Stimulated activated CD4-positive, alpha-beta T cell treated with anti-CD3 and anti-CD28 coated beads, Interleukin-12 subunit alpha, Interleukin-12 subunit beta, amount 100 ng/mL, for 24 hours (primary cell): ENCODE results near the gene MAB21L4.

Experiments used
- DNase-seq, 2 experiments: peaks; one replicate each; pipeline ENCODE4 v3.0.0-alpha.2; 2020; ENCODE audit warnings: low read depth in 2 of 2

Gene MAB21L4

GRCh38 chr2:240877460-240878340, 18.3 kb downstream of the MAB21L4 start:
- no peak for DNase-seq

DNA sequence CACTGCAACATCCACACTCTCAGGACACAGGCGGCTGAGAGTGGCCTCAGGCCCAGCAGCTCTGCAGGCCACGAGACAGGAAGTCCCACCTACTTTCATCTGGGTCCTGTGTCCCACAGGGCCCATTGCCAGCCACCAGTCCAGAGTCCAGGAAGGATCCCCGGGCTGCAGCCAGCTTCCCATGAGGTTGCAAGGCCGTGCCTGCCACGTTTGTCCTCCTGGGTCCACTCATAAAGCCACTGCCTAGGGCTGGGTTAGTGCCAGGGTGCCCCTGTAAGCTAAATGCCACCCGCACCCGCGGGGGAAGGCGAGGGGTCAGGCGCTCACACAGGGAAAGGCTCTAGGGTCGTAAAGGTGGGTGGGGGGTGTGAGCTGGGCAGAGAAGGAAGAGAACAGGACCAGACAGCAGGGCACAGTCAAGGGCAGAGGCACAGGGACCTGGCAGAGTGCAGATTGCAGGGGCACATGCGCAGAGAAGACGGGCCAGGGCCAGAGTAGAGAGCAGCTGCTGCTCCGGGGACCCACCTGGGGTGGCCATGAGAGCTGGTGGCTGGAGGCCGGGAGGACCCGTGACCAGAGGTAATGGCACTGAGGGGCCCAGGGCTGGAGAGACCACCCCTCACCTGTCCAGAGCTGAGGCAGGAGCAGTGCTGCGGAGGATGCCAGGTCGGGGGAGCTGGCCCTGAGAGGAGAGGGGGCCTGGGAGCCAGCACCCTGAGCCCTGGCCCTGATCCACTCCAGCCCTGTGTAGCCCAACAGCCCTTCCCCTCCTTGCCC, 19.3 kb downstream of the MAB21L4 start:
- DNase-seq: no peak

DNA sequence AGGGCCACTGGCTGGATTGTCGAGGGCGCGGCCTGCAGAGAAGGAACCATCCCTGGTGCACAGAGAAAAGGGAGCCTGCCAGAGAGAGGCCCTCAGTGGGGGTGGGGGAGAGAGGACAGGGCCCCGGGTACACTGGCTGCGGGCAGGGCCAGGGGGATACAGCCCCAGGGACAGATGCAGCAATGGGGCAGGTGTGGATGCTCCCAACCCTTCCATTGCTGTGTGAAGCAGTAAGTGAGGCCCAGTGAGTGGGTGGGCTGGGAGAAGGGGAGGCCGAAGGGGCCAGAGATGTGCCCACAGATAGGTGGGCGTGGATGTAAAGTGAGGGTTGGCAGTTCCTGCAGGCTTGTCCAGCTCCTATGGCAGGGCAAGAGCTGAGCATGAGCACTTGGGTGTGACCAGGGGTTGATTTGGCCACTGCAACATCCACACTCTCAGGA, 19.9 kb downstream of the MAB21L4 start:
- no peak for DNase-seq

DNA sequence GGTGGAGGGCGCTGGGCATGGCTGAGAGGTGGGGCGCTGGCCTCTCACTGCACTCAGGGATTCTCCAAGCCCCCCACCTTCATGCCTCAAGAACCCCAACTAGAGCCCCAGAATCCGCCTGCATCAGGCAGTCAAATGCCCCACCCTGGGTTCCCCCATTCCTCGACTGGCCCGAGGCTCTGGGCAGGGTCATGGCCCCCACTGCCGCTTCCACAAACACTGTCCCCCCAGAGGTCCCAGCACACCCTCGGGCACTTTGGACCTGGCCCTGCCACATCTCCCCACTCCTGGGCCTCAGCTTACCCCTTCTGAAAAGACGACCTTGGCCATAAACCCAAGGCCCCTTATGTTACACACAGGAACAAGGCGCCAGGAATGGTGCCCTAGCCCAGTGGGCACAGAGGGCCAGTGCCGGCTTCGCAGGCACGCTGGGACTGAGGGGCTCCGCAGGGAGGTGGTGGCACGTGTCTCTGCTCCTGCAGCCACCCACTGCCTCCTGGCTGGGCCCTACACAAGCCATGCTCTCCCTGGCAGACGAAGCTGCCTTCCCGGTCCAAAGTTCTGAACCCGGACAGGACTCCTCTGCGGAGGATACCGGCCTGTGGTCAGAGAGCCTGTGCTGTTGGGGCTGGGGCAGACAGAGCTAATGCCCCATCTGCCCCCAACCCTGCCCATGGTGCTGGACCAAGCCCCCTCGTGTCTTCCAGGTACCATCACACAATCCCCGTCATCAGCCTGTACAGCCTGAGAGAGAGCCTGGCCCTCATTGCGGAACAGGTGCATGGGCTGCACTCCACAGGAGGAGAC, 20.5 kb downstream of the MAB21L4 start:
- no peak for DNase-seq

DNA sequence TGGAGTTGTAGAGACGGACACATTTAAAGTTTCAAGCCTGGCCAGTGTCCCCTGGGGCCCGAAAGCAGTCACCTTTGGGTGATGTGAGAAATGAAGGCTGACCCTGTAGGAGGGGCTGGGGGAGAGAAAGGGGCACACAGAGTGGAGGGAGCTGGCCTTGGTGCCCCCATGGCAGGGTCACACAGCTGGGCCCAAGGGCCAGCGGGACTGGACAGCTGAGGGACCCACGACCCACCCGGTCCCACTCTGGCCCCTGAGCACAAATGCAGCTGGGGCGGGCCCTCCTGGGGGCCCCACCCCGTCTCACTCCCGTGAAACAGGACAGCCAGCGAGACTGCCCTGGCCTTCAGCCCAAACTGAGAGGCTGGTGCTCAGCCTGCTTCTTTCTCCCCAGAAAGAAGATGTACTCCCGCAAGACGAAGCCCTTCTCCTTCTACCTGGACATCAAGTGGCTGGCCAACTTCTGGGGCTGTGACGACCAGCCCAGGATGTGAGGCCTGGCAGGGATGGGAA, 21.2 kb downstream of the MAB21L4 start:
- DNase-seq: no peak

DNA sequence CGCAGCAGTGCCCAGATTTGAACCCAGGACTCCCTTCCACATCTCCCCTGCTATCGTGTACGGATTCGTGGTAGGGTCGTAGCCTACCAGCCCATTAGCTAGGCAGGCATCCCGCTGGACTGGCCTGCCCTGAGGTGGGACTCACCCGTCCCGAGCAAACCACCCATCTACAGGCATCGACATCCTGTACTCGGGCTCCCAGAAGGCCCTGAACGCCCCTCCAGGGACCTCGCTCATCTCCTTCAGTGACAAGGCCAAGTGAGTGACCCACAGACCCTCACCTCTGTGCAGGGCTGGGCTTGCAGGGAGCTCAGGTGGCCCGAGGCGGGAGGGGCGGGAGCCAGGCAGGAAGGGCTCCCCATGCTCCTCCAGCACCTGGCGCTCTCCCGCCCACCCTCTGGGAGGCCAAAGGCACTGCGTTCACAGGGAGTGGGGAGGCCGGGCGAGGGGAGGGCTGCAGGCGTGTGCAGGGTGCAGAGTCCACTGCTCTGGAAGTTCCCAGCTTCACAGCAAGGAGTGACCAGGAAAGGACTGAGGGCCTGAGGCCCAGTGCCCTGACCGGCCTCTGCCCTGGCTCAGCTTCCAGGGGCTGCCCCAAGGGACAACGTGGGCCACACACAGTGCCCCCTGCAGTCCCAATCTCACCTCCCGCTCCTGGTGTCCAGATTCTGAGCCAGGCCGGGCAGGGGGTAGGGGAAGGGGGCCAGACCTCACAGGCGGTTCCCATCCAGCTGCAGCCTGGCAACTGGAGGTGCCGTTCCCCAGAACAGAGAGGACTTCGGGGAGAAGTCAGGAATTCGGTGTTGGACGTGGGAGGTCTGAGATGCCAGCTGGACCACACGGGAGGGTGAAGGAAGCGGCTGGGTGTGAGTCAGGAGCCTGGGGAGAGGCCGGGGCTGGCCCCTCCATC, 21.9 kb downstream of the MAB21L4 start:
- DNase-seq: no peak

DNA sequence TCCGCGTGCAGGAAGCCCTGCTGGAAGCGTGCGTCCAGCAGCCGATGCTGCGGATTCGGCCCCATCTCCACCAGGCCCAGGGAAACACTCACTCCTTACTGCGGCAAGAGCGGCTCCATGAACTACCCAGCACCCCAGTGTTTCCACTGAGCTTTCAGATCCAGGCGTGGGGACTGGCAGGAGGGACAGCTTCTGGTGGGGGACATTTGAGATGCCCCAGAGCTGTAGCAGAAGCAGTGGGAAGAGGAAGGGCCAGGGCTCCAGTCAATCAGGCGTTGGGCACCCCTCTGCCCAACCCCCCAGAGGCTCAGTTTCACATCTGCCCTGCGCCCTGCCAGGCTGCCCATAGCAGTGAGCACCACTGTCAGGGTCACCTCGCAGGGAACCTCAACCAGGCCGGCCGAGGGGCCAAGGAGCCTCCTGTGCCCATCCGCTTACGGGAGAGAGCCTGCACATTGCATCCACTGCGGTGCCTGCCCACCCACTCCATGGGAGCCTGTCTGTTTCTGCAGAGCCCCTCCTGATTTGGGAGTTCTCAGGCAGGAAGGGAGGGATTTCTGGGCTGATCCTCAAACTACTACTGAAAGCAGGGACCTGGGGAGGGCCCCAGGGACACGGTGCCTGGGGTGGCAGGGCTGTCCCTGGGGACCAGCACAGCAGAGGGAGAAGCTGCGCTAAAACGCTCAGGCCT, 22.7 kb downstream of the MAB21L4 start:
- DNase-seq: no peak

- no peak for DNase-seq
These were observed 23.4 kb downstream of the MAB21L4 start for GRCh38 chr2:240872317-240873097.

DNA sequence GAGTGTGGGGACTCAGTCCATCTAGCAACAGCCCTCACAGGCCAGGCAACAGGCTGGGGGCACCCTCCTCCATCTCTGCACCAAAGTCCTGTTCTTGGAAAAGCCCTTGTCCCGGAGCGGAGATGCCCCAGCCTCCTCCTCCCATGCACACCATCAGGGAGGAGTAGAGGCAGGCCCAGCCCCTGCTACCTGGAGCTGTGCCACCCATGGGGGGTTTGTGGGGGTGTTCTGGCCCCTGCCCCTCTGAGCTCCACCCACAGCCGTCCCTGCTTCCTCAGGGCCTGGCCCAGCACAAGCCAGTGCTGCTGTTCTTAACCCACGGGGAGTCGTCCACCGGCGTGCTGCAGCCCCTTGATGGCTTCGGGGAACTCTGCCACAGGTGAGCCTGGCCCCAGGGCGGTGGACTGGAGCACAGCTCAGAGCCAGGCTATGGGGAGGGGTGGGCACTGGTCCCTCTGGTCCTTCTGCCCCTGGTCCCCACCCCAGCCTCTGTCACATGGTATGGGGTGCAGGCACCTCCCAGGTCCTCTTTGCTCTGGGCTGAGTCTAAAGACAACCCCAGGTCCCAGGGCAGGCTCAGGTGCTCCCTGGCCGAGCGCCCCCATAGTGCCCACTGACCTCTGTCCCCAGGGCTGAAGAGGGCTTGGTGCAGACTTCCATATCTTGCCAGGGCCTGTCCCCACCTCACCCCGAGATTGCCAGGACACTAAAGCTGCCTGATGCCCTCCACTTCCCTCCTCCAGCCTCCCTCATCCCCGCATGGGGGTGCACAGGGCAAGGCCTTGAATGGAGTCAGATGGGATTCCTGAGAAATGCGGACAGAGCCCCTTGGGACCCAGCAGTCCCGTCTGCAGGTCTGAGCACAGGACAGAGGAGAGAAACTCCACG, 24.6 kb downstream of the MAB21L4 start:
- no peak for DNase-seq

- DNase-seq: no peak
These were observed 25.7 kb downstream of the MAB21L4 start for GRCh38 chr2:240869956-240870875.

- DNase-seq: no peak
These were observed 26.6 kb downstream of the MAB21L4 start for GRCh38 chr2:240869109-240869955.

GRCh38 chr2:240868286-240869108, 27.5 kb downstream of the MAB21L4 start, which contains the start of gene AGXT:
Gene AGXT (plus strand): TSS chr2:240868824. CDS start chr2:240868866, 42 bp downstream.
- DNase-seq: no peak

DNA sequence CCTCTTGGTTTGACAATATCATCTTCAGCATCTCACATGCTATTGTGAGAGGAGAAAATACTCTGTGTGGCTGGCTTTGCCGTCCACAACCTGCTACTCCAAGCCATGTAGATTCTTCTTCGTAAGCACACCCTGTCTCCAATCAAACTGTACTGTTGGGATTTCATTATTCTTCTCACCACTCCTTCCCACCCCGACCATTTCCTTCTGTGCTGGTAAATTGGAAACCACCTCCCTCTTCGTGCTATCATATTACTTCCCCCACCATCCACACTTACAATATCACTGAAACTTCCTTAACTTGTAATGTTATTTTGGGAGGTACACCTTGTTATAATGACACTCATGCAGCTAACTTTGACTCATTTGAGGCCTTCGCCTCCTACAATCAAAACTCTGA, 30.6 kb downstream of the MAB21L4 start:
- no peak for DNase-seq

- no peak for DNase-seq
These were observed 31.5 kb downstream of the MAB21L4 start for GRCh38 chr2:240864475-240864874.

DNA sequence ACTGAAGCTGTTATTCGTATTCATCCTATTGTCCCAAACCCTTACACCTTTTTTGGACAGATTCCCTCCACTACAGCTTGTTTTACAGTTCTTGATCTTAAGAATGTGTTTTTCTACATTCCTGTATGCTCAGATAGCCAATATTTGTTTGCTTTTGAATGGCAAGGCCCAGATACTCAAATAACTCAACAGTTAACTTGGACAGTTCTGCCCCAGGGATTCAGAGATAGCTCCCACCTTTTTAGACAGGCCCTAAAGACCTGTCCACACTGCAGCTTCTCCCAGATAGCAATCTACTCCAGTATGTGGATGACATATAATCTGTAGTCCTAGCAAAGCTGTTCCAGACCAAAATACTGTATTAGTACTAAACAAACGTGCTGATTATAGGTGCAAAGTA, 34.4 kb downstream of the MAB21L4 start:
- DNase-seq: no peak
